ENCODE data around the gene TRAIP. TPM values are rescaled to one million over a fixed set of nuclear protein-coding genes. Genes with fewer than 3 reads are reported as not detected.
"Not testable (repeated sequence)": the region's sequence is repeated elsewhere in the genome, so short reads cannot be mapped to it uniquely, and the experiment has no call there.

The TRAIP gene
- total RNA-seq (2014; rRNA removed; shearing (Covaris generic)): 3.0 and 9.3 TPM in 2 replicates

GRCh38 chr3:49856181-49857005 lies at the start of gene TRAIP:
TRAIP (minus strand) TSS chr3:49856564; CDS start chr3:49856453, 111 bp downstream.
- Histone ChIP-seq H3K36me3 (peaks cover 4% of the 10 kb centered on the region; the same call in 1 of the 2 replicates), H3K27me3 (replicated peaks) (no peaks in the 10 kb centered on the region), H3K9me3 (replicated peaks) (no peaks in the 10 kb centered on the region), H3K4me3 (peak within 1 kb of the TSS; percentile 66), H3K27ac (no peak within 1 kb of the TSS), H3K4me1 (replicated peaks) (peaks cover 9% of the 10 kb centered on the region)
- peak; percentile 84 to 90 for DNase-seq (ENCODE audit: low read depth in 1 of 2, low spot score in 2 of 2)

GRCh38 chr3:49904448-49904847 lies 48.1 kb upstream of the TRAIP start:
- DNase-seq (ENCODE audit: low read depth in 1 of 2, low spot score in 2 of 2); H3K27me3 ChIP-seq (replicated peaks); H3K36me3 ChIP-seq; H3K4me1 ChIP-seq (replicated peaks); H3K27ac ChIP-seq; H3K4me3 ChIP-seq; H3K9me3 ChIP-seq (replicated peaks): not testable (repeated sequence)

GRCh38 chr3:49903451-49904424 lies 47.4 kb upstream of the TRAIP start, which contains the start of gene MST1R:
MST1R (minus strand) TSS chr3:49903873; CDS start chr3:49903609, 264 bp downstream.
- no peaks in the 10 kb centered on the region for H3K36me3 ChIP-seq
- no peaks in the 10 kb centered on the region; the same call in 1 of the 2 replicates for H3K4me1 ChIP-seq (replicated peaks)
- H3K4me3 ChIP-seq: no peak within 1 kb of the TSS
- H3K27ac ChIP-seq: no peak within 1 kb of the TSS
- no peaks in the 10 kb centered on the region for H3K9me3 ChIP-seq (replicated peaks)
- no peak for DNase-seq (ENCODE audit: low read depth in 1 of 2, low spot score in 2 of 2)
- H3K27me3 ChIP-seq (replicated peaks): no peaks in the 10 kb centered on the region

GRCh38 chr3:49902511-49903345 lies 46.4 kb upstream of the TRAIP start:
- Histone ChIP-seq H3K36me3 (no peaks in the 10 kb centered on the region), H3K4me3 (no peak overlapping the region), H3K27me3 (replicated peaks) (no peaks in the 10 kb centered on the region), H3K27ac (no peak overlapping the region), H3K4me1 (replicated peaks) (no peaks in the 10 kb centered on the region; the same call in 1 of the 2 replicates), H3K9me3 (replicated peaks) (no peaks in the 10 kb centered on the region)
- DNase-seq (ENCODE audit: low read depth in 1 of 2, low spot score in 2 of 2): no peak

GRCh38 chr3:49901366-49902339 lies 45.3 kb upstream of the TRAIP start:
- Histone ChIP-seq H3K9me3 (replicated peaks) (no peaks in the 10 kb centered on the region), H3K27me3 (replicated peaks) (no peaks in the 10 kb centered on the region), H3K4me1 (replicated peaks) (no peaks in the 10 kb centered on the region; the same call in 1 of the 2 replicates), H3K27ac (no peak overlapping the region), H3K36me3 (no peaks in the 10 kb centered on the region), H3K4me3 (no peak overlapping the region)
- DNase-seq (ENCODE audit: low read depth in 1 of 2, low spot score in 2 of 2): no peak

GRCh38 chr3:49900491-49901153 lies 44.3 kb upstream of the TRAIP start:
- no peaks in the 10 kb centered on the region for H3K9me3 ChIP-seq (replicated peaks)
- DNase-seq (ENCODE audit: low read depth in 1 of 2, low spot score in 2 of 2): no peak
- no peak overlapping the region for H3K27ac ChIP-seq
- H3K36me3 ChIP-seq: no peaks in the 10 kb centered on the region
- no peak overlapping the region for H3K4me3 ChIP-seq
- H3K27me3 ChIP-seq (replicated peaks): no peaks in the 10 kb centered on the region
- H3K4me1 ChIP-seq (replicated peaks): no peaks in the 10 kb centered on the region

- H3K36me3 ChIP-seq: no peaks in the 10 kb centered on the region
- H3K4me3 ChIP-seq: no peak overlapping the region
- H3K4me1 ChIP-seq (replicated peaks): no peaks in the 10 kb centered on the region
- no peaks in the 10 kb centered on the region for H3K9me3 ChIP-seq (replicated peaks)
- no peak for DNase-seq (ENCODE audit: low read depth in 1 of 2, low spot score in 2 of 2)
- H3K27ac ChIP-seq: no peak overlapping the region
- no peaks in the 10 kb centered on the region for H3K27me3 ChIP-seq (replicated peaks)
Observed at GRCh38 chr3:49899815-49900214, 43.5 kb upstream of the TRAIP start.

GRCh38 chr3:49898991-49899390 lies 42.6 kb upstream of the TRAIP start:
- Histone ChIP-seq H3K4me3 (no peak overlapping the region), H3K9me3 (replicated peaks) (no peaks in the 10 kb centered on the region), H3K36me3 (no peaks in the 10 kb centered on the region), H3K27ac (no peak overlapping the region), H3K4me1 (replicated peaks) (no peaks in the 10 kb centered on the region), H3K27me3 (replicated peaks) (no peaks in the 10 kb centered on the region)
- no peak for DNase-seq (ENCODE audit: low read depth in 1 of 2, low spot score in 2 of 2)

- no peaks in the 10 kb centered on the region for H3K4me1 ChIP-seq (replicated peaks)
Observed at GRCh38 chr3:49896345-49896744, 40.0 kb upstream of the TRAIP start.

GRCh38 chr3:49895791-49896190 lies 39.4 kb upstream of the TRAIP start:
- no peaks in the 10 kb centered on the region for H3K27me3 ChIP-seq (replicated peaks)
- H3K27ac ChIP-seq: no peak overlapping the region
- no peaks in the 10 kb centered on the region for H3K36me3 ChIP-seq
- H3K4me3 ChIP-seq: no peak overlapping the region
- no peaks in the 10 kb centered on the region for H3K9me3 ChIP-seq (replicated peaks)
- DNase-seq (ENCODE audit: low read depth in 1 of 2, low spot score in 2 of 2): no peak
- H3K4me1 ChIP-seq (replicated peaks): no peaks in the 10 kb centered on the region

More at GRCh38 chr3:49896345-49896744, 40.0 kb upstream of the TRAIP start:
- DNase-seq (ENCODE audit: low read depth in 1 of 2, low spot score in 2 of 2): no peak
- Histone ChIP-seq H3K36me3 (no peaks in the 10 kb centered on the region), H3K27me3 (replicated peaks) (no peaks in the 10 kb centered on the region), H3K27ac (no peak overlapping the region), H3K9me3 (replicated peaks) (no peaks in the 10 kb centered on the region), H3K4me3 (no peak overlapping the region)

GRCh38 chr3:49889296-49889695 lies 32.9 kb upstream of the TRAIP start:
- Histone ChIP-seq H3K27me3 (replicated peaks) (no peaks in the 10 kb centered on the region), H3K36me3 (no peaks in the 10 kb centered on the region), H3K4me1 (replicated peaks) (no peaks in the 10 kb centered on the region), H3K9me3 (replicated peaks) (no peaks in the 10 kb centered on the region), H3K27ac (no peak overlapping the region), H3K4me3 (no peak overlapping the region)
- no peak for DNase-seq (ENCODE audit: low read depth in 1 of 2, low spot score in 2 of 2)

- H3K4me3 ChIP-seq: no peak overlapping the region
- H3K9me3 ChIP-seq (replicated peaks): no peaks in the 10 kb centered on the region
- no peak overlapping the region for H3K27ac ChIP-seq
- H3K4me1 ChIP-seq (replicated peaks): no peaks in the 10 kb centered on the region
- no peaks in the 10 kb centered on the region for H3K27me3 ChIP-seq (replicated peaks)
- no peak for DNase-seq (ENCODE audit: low read depth in 1 of 2, low spot score in 2 of 2)
- H3K36me3 ChIP-seq: no peaks in the 10 kb centered on the region
Observed at GRCh38 chr3:49886922-49887265, 30.5 kb upstream of the TRAIP start.

Data from SJSA1 (cell line).